ENCODE data around the gene RNF180.

RNF180 gene

DNA sequence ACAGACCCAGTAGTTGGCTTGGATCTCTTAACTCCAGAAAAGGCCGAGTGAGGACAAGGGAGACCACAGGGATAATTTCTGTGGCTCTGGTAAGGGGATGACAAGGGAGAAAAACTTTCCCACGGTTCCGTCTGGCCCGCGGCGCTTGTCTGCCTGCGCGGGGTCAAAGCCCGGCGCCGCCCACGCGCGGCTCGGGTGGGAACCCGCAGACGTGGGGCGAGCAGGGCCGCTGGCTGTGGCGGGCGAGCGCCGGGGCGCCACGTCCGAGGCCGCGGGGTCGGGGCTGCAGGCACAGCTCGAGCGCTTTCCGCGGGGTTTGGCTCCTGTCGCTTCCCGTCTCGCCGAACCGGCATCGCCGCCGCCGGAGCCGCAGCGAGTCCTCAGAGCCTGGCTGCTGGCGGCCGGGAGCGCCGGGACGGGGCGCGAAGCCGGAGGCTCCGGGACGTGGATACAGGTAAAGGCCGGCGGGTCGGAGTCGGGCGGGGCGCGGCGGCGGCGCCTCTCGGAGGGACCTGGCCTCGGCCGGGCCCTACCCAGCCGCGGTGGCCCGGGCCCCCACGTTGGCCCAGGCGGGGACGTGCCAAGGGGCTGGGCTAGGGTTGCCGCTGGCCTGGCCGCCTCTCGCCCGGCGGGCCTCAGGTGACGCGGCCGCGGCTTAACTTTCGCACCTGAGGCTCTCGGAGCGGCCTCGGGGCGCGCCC, at the start of gene RNF180:
Gene RNF180, plus strand, starts transcription at position 344 of the 701 bp plus-strand sequence. CDS start 34,965 bp downstream, outside the sequence.
- no peak for DNase-seq

DNA sequence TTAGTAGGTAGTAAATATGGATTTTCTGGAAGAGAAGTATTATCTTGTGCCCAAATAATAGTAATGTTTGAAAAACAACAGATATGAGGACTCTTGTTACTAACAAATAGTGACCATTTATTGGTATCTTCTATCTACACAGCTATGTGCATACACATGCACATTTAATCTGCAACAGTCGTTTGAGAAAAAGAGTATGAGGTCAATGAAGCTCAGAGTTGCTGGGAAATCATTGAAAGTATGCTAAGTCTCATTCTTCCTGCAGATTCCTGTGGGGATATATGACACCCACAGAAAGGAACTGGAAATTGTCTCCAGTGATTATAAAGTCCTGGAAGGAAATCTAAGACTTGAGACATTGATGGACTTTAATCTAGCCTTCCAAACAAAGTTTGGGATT, 40.1 kb upstream of the RNF180 start:
- no peak for DNase-seq

- DNase-seq: no peak
Measured at GRCh38 chr5:64126202-64126741, 39.4 kb upstream of the RNF180 start.

GRCh38 chr5:64140018-64140417, 25.6 kb upstream of the RNF180 start:
- no peak for DNase-seq

DNA sequence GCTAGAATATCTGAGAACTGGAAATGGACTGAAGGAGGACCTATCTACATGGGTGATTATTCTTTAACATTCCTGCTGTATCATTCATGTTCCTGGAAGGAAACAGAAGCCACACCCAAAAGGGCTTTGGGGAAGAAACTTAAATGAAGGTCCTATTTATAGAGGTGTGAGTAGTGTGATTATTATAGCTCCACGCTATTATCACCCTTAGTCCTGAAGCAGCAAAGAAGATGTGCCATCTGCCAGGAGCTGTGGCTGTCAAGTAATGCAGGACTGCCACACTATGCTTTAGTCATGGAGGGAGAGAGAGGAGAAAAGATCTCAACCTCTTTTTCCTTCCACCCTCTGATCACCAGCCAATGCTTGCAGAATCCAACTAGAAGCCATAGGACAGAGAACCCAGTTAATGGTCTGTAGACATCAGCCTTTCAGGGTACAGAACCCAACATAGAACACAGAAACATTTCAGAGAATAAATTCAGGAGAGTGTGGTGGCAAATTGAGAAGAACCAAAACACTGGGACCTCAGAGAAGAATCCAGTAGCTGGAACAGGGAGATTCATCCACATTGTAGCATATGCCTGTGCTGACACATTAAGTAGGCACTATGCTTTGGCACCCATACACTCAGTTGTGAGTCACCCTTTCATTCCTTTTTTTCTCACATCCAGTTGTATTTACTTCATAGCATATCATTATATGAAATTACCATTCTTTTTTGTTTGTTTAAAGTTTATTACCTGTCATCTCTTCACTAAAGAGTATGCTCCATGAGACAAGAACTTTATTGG, 21.0 kb upstream of the RNF180 start:
- no peak for DNase-seq

GRCh38 chr5:64145216-64145895, 20.3 kb upstream of the RNF180 start:
- DNase-seq: no peak

DNA sequence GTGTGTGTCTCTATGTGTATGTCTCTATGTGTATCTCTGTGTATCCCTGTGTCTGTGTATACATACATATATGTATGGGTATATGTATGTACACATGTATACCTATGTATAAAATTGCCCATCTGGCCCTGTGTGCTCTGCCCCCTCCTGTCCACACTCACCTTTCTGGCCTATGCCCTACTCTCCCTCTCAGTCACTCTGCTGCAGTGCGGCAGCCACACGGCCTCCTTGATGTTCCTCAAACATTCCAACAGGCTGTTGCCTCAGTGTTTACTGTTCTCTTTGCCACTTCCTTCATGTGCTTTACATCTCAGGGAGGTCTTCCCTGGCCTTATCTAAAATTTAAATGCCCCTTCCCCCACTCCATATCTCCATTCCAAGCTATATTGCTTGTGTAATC, 18.3 kb upstream of the RNF180 start:
- no peak for DNase-seq

DNA sequence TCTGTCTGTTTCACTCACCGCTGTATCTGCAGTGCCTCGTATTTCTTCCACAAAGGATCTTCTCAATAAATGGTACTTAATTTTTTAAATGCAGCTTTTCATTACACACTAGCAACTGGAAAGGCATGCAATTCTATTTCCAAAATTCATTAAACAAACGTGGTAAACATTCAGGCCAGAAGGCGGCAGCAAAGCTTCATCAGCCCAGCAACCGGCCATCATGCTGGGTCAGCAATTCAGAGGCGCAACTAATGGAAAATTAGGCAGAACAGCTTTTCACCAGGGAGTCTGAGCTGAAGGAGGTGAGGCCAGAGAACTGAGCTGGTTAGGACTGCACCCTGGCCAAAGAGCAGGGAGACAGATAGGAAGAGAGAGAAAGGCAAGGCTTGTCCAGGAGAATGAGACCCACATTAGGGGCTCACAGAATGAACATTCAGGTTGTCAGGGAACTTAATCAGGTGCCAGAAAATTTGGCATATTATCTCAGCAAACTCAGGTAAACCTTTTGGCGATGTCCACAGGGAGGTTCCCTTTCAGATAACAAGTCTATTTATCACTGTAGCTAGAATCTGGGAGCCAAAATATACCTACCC, 17.7 kb upstream of the RNF180 start:
- no peak for DNase-seq

DNA sequence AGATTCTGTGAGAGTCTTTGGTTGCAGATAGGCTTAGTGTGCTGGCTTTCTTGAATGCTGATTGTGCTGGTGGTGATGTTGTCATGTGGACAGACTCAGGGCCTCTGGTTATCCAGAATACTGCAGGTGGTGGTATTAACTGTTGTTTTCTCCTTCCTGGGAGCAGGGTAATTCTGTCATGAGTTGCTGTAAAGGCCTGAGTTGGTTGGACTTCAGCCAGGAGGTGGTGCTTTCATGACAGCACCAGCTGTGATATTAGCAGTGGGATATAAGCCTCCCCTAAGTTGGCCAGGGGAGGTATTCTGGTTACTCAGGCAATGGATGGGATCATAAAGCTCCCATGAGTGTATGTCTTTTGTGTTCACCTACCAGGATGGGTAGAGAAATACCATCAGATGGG, 16.4 kb upstream of the RNF180 start:
- DNase-seq: no peak

DNA sequence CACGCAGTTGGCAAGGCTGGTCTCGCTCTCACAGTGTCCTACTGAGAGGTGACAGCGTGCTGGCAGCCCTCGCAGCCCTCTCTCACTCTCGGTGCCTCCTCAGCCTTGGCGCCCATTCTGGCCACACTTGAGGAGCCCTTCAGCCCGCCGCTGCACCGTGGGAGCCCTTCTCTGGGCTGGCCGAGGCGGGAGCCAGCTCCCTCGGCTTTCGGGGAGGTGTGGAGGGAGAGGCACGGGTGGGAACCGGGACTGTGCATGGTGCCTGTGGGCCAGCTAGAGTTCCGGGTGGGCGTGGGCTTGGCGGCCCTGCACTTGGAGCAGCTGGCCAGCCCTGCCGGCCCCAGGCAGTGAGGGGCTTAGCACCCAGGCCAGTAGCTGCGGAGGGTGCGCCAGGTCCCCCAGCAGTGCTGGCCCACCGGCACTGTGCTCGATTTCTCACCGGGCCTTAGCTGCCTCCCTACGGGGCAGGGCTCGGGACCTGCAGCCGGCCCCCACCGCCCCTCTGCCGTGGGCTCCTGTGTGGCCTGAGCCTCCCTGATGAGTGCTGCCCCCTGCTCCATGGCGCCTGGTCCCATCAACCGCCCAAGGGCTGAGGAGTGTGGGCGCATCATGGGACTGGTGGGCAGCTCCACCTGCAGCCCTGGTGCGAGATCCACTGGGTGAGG, 15.7 kb upstream of the RNF180 start:
- DNase-seq: no peak

GRCh38 chr5:64156261-64156660, 9.4 kb upstream of the RNF180 start:
- DNase-seq: no peak

- no peak for DNase-seq
Measured at GRCh38 chr5:64158827-64159226, 6.8 kb upstream of the RNF180 start.

GRCh38 chr5:64160201-64160600, 5.4 kb upstream of the RNF180 start:
- DNase-seq: no peak

GRCh38 chr5:64161420-64161819, 4.2 kb upstream of the RNF180 start:
- no peak for DNase-seq

DNA sequence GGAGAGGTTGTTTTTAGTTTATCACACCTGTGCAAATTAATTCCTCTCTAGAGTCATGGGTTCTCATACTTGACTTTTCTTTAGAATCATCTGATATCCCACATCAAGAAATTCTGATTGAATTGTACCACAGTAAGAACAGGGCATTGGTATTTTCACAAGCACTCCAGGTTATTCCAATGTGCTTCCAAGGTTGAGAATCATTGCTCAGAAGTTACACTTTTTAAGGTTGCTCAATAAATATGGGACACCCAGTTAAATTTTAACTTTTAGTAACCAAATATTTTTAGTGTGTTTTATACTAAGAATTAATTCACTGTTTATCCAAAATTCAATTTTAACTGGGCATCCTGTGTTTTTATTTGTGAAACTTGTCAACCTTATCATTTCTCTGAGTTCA, 2.5 kb upstream of the RNF180 start:
- DNase-seq: no peak

GRCh38 chr5:64163746-64164145, 1.9 kb upstream of the RNF180 start:
- DNase-seq: no peak

DNA sequence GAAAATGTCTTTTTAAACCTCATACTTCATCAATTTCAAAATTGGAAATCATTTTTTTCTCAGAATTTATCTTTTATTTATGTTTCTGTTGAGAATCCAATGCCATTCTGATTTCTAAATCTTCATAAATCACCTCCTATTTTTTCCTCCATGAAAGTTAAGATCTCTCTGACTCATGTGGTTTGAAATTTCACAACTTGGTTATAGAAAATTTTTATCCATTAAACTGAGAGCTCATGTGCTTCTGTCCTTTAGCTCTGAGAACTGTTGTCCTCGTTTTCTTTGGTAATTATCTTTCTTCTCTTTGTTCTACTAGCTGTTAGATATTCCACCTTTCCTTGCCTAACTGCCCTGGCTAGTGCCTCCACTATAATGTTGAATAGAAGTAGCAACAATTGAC, 1.5 kb upstream of the RNF180 start:
- no peak for DNase-seq

DNA sequence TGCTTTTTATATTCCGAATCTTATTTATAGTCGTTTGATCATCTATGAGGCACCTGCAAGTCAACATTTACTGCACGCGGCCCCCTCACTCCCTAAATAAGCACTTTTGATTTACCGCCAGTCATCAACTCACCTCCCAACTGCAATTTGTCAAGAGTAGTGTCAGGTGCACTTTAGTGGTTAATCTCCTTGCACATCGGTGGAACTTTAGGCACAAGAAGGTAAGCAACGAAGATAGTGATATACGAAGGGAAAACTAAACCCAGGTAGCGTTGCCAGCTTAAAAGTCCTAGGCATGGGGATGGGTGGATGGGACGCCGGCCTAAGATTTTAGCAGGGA, 513 bp upstream of the RNF180 start:
- DNase-seq: no peak

DNA sequence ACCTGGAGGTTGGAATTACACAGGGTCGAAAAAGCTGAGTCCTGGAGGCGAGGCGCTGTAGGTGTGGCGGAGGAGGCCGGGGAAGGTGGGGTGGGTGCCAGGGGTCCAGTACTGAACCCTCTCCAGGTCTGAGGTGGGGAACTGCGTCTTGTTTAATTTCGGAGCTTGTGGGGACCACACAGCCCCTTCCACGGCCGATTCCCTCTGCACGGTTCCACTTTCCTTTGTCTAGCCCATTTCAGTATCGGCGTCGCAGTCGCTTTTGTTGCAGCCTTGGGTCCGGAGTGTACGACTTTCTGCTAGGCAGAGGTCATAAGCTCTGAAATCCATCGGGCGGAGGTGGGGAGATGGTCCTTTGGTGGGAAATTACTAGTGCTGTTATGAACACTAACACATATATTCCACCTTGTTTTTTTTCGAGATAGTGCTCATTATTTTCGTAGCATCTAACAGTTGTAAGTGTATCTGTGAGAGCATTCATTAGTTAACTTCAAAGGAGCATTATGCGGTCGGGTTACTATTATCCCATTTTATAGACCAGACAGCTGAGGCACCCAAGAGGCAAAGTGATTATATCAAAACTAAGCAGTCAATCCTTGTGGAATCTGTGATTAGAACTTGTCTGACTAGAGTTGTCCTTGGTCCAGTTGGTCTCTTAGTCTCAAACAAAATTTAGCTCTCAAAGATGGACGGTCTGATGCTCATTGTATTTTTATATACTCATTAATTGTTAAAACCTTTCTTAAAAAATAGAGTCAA, 737 bp downstream of the RNF180 start:
- DNase-seq: no peak

DNA sequence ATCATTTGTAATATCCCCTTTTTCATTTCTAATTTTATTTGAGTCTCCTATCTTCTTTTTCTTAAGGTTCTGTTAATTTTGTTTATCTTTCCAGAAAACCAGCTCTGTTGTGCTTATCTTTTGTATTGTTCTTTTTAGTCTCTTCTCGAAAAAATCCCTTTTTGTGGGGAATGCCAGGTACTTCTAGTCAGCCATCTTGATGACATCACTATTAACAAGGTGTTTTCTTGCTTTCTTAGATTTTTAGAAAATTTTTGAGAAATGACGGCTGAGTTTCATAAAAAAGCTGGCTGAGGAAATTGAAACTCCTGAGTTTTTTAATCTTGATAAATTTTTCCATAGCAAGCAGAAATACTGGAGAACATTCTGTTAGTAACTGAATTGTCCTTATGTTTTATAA, 10.7 kb downstream of the RNF180 start:
- DNase-seq: no peak

GRCh38 chr5:64180661-64181343, 15.2 kb downstream of the RNF180 start:
- no peak for DNase-seq
